Esophagus (tissue), 2 donors: ENCODE results near the gene NOXRED1. TPM values are rescaled to one million over a fixed set of nuclear protein-coding genes. Genes with fewer than 3 reads are reported as not detected.
"Not testable (repeated sequence)": the region's sequence is repeated elsewhere in the genome, so short reads cannot be mapped to it uniquely, and the experiment has no call there.

ENCODE experiments used
- H3K27ac ChIP-seq, 2 donors: one replicate each; pipeline ENCODE4 v1.5.1; 2013; ENCODE audit warnings: low read depth in 2 of 2, mild to moderate bottlenecking in 2 of 2, inconsistent platforms in 1 of 2, low read length in 1 of 2, moderate library complexity in 1 of 2
- H3K27me3 ChIP-seq, 2 donors: one replicate each; pipeline ENCODE4 v1.6.1; 2013; ENCODE audit warnings: low read length in 2 of 2, control low read depth in 1 of 2, mild to moderate bottlenecking in 1 of 2; ENCODE audit not compliant: insufficient read depth in 2 of 2, control insufficient read depth in 1 of 2
- H3K36me3 ChIP-seq, 2 donors: one replicate each; pipeline ENCODE4 v1.6.1; 2013; ENCODE audit warnings: low read length in 1 of 2; ENCODE audit not compliant: control insufficient read depth in 2 of 2, insufficient read depth in 2 of 2
- H3K4me1 ChIP-seq, 2 donors: one replicate each; pipeline ENCODE4 v1.6.1; 2013; ENCODE audit warnings: low read length in 1 of 2; ENCODE audit not compliant: control insufficient read depth in 2 of 2, insufficient read depth in 2 of 2
- H3K4me3 ChIP-seq, 2 donors: one replicate each; pipeline ENCODE4 v1.5.1; 2013; ENCODE audit warnings: low read length in 2 of 2, mild to moderate bottlenecking in 2 of 2, low read depth in 1 of 2, moderate library complexity in 1 of 2
- H3K9me3 ChIP-seq, 2 donors: one replicate each; pipeline ENCODE4 v1.6.1; 2013; ENCODE audit warnings: mild to moderate bottlenecking in 2 of 2, low read depth in 1 of 2, low read length in 1 of 2, moderate library complexity in 1 of 2; ENCODE audit not compliant: control insufficient read depth in 2 of 2, insufficient read depth in 1 of 2
- WGBS, 2 donors: extraction: QIAGEN DNeasy Blood & Tissue Kit; methylation state at CpG; one replicate each; pipeline ENCODE4 v1.1.7; 2013; 5-methylcytosine and 5-hydroxymethylcytosine counted together
- polyA plus RNA-seq, 2 donors: library from polyadenylated mRNA; stranded (reverse); fragments of 200-250 nt; gene quantifications; one replicate each; pipeline ENCODE4 v1.2.3, GENCODE V29; 2013
- donor health status: healthy with polysubstance abuse.
- donor health status: Bipolar disorder and iron deficiency.

NOXRED1 gene
- polyA plus RNA-seq, 2 donors = 0.09 to 0.22 TPM

- H3K36me3 ChIP-seq, H3K27ac ChIP-seq, H3K4me1 ChIP-seq, H3K4me3 ChIP-seq, H3K9me3 ChIP-seq, H3K27me3 ChIP-seq: not testable (repeated sequence)
- 94 to 98% methylated on average over 10 of the region's 10 CpGs for WGBS, 2 donors
Observed at GRCh38 chr14:77415403-77416030, 7.8 kb downstream of the NOXRED1 start.

- H3K36me3 ChIP-seq = no peaks in the 10 kb centered on the region
- H3K4me3 ChIP-seq = no peak overlapping the region
- no peaks in the 10 kb centered on the region for H3K27me3 ChIP-seq
- no peaks in the 10 kb centered on the region for H3K4me1 ChIP-seq
- WGBS, 2 donors = 48 to 62% methylated on average over 3 of the region's 3 CpGs
- H3K27ac ChIP-seq = no peak overlapping the region
- no peaks in the 10 kb centered on the region for H3K9me3 ChIP-seq
Observed at GRCh38 chr14:77409131-77409533, 14.2 kb downstream of the NOXRED1 start.

- 87 to 88% methylated on average over 2 of the region's 2 CpGs for WGBS, 2 donors
- Histone ChIP-seq H3K4me3 (no peak overlapping the region), H3K4me1 (no peaks in the 10 kb centered on the region), H3K9me3 (no peaks in the 10 kb centered on the region), H3K27me3 (no peaks in the 10 kb centered on the region), H3K36me3 (no peaks in the 10 kb centered on the region), H3K27ac (no peak overlapping the region)
Observed at GRCh38 chr14:77407158-77407557, 16.2 kb downstream of the NOXRED1 start.

- H3K9me3 ChIP-seq = no peaks in the 10 kb centered on the region
- no peaks in the 10 kb centered on the region for H3K4me1 ChIP-seq
- H3K36me3 ChIP-seq = no peaks in the 10 kb centered on the region
- no peak overlapping the region for H3K4me3 ChIP-seq
- H3K27me3 ChIP-seq = no peaks in the 10 kb centered on the region
- WGBS, 2 donors = 66 to 67% methylated on average over 6 of the region's 6 CpGs
- H3K27ac ChIP-seq = no peak overlapping the region
Observed at GRCh38 chr14:77406718-77407117, 16.6 kb downstream of the NOXRED1 start.

GRCh38 chr14:77406086-77406485, 17.2 kb downstream of the NOXRED1 start:
- Histone ChIP-seq H3K27ac (no peak overlapping the region), H3K4me1 (no peaks in the 10 kb centered on the region), H3K27me3 (no peaks in the 10 kb centered on the region), H3K4me3 (no peak overlapping the region), H3K36me3 (no peaks in the 10 kb centered on the region), H3K9me3 (no peaks in the 10 kb centered on the region)
- WGBS, 2 donors = 67 to 77% methylated on average over 3 of the region's 3 CpGs

GRCh38 chr14:77403768-77404167, 19.6 kb downstream of the NOXRED1 start:
- no peaks in the 10 kb centered on the region for H3K4me1 ChIP-seq
- H3K27ac ChIP-seq = no peak overlapping the region
- 82 to 90% methylated on average over 3 of the region's 3 CpGs for WGBS, 2 donors
- H3K4me3 ChIP-seq = no peak overlapping the region
- no peaks in the 10 kb centered on the region for H3K36me3 ChIP-seq
- H3K9me3 ChIP-seq = no peaks in the 10 kb centered on the region
- H3K27me3 ChIP-seq = no peaks in the 10 kb centered on the region

GRCh38 chr14:77400216-77400615, 23.1 kb downstream of the NOXRED1 start:
- no peak overlapping the region for H3K27ac ChIP-seq
- no peaks in the 10 kb centered on the region for H3K27me3 ChIP-seq
- no peaks in the 10 kb centered on the region for H3K4me1 ChIP-seq
- no peaks in the 10 kb centered on the region for H3K9me3 ChIP-seq
- no peak overlapping the region for H3K4me3 ChIP-seq
- WGBS, 2 donors = 80% methylated on average over 6 of the region's 6 CpGs
- H3K36me3 ChIP-seq = no peaks in the 10 kb centered on the region

- no peaks in the 10 kb centered on the region for H3K4me1 ChIP-seq
- no peaks in the 10 kb centered on the region for H3K27me3 ChIP-seq
- no peak overlapping the region for H3K4me3 ChIP-seq
- H3K36me3 ChIP-seq = no peaks in the 10 kb centered on the region
- 81 to 90% methylated on average over 4 of the region's 4 CpGs for WGBS, 2 donors
- no peaks in the 10 kb centered on the region for H3K9me3 ChIP-seq
- no peak overlapping the region for H3K27ac ChIP-seq
Observed at GRCh38 chr14:77390188-77390587, 33.1 kb downstream of the NOXRED1 start.

GRCh38 chr14:77378701-77379100, 44.6 kb downstream of the NOXRED1 start:
- no peaks in the 10 kb centered on the region for H3K9me3 ChIP-seq
- no peaks in the 10 kb centered on the region for H3K36me3 ChIP-seq
- WGBS, 2 donors = 91% methylated on average over 6 of the region's 6 CpGs
- H3K4me1 ChIP-seq = peaks cover 2 to 3% of the 10 kb centered on the region in 2 donors
- H3K27me3 ChIP-seq = no peaks in the 10 kb centered on the region
- no peak overlapping the region for H3K4me3 ChIP-seq
- no peak overlapping the region for H3K27ac ChIP-seq

- no peaks in the 10 kb centered on the region for H3K27me3 ChIP-seq
- no peaks in the 10 kb centered on the region for H3K9me3 ChIP-seq
- H3K27ac ChIP-seq = no peak overlapping the region
- 13 to 14% methylated on average over 10 of the region's 10 CpGs for WGBS, 2 donors
- no peaks in the 10 kb centered on the region for H3K36me3 ChIP-seq
- H3K4me1 ChIP-seq = peaks cover 2 to 3% of the 10 kb centered on the region in 2 donors
- H3K4me3 ChIP-seq = peak overlapping the region; percentile 83 to 90
Observed at GRCh38 chr14:77377502-77377844, 45.9 kb downstream of the NOXRED1 start.
